Left lung (tissue), 10 donors: Measurements from ENCODE around the gene MYH16. TPM values are rescaled to one million over a fixed set of nuclear protein-coding genes. Genes with fewer than 3 reads are reported as not detected.
A peak's percentile ranks its signal among the peaks of the same experiment; 100 is the strongest.
"Not testable (repeated sequence)": the region's sequence is repeated elsewhere in the genome, so short reads cannot be mapped to it uniquely, and the experiment has no call there.

Experiments
- ATAC-seq: fragments of 200-7000 bp; cut with Tn5 transposase; one replicate; pipeline ENCODE4 v1.9.1; 2020; ENCODE audit warnings: moderate library complexity
- DNase-seq, 4 donors: peaks; one replicate each; pipeline ENCODE4 v3.0.0-alpha.2; 2013 to 2020
- H3K27ac ChIP-seq, 2 donors: fragments of 200-600 bp; sonication (generic) in 1 of 2; one replicate each; pipeline versions ENCODE4 v1.5.0 to v1.8.0; 2020 to 2021
- H3K27me3 ChIP-seq, 2 donors: fragments of 200-600 bp; sonication (generic) in 1 of 2; one replicate each; pipeline versions ENCODE4 v1.5.0 to v1.8.0; 2020 to 2021
- H3K36me3 ChIP-seq, 2 donors: fragments of 200-600 bp; sonication (generic) in 1 of 2; one replicate each; pipeline versions ENCODE4 v1.5.0 to v1.8.0; 2020 to 2021
- H3K4me1 ChIP-seq, 2 donors: fragments of 200-600 bp; one replicate each; pipeline ENCODE4 v1.8.0; 2021
- H3K4me3 ChIP-seq, 2 donors: fragments of 200-600 bp; sonication (generic) in 1 of 2; one replicate each; pipeline versions ENCODE4 v1.5.0 to v1.8.0; 2020 to 2021; ENCODE audit warnings: mild to moderate bottlenecking in 1 of 2
- H3K9me3 ChIP-seq, 2 donors: fragments of 200-600 bp; sonication (generic) in 1 of 2; one replicate each; pipeline versions ENCODE4 v1.5.0 to v1.8.0; 2020 to 2021
- intact Hi-C, 2 donors: fragments of 100-400 bp; cut with DNase I; formaldehyde crosslinking; loops; one replicate each; pipeline versions ENCODE4 v1.11.2 to v1.14.2; 2022
- polyA plus RNA-seq, 6 donors: library from polyadenylated mRNA; unstranded; fragments of 120-200 nt; gene quantifications; one replicate each; pipeline ENCODE4 v1.2.1, GENCODE V29; 2013; ENCODE audit not compliant: insufficient read length in 6 of 6
- total RNA-seq, 2 donors: library from RNA; stranded (reverse); fragmentation: NEBNext Ultra II Directional; extraction: Animal tissue kit (Norgen Biotek cat#: 25700); gene quantifications; one replicate each; pipeline ENCODE4 v1.2.1, GENCODE V29; 2021
- TF ChIP-seq, protein P1 (sequence below), 2 donors: fragments of 200-600 bp; sonication (generic) in 1 of 2; IDR thresholded peaks; one replicate each; pipeline versions ENCODE4 v1.5.0 to v1.8.0; 2021; ENCODE audit warnings: antibody characterized with exemption in 2 of 2
- donor health status: DM: no; HTN: yes; CAD: no.
- donor health status: DM: no; HTN: no; CAD: no.

The MYH16 gene
- total and polyA plus RNA-seq, 8 donors = 0.04 to 0.49 (median 0.24) TPM; not detected in 4

DNA sequence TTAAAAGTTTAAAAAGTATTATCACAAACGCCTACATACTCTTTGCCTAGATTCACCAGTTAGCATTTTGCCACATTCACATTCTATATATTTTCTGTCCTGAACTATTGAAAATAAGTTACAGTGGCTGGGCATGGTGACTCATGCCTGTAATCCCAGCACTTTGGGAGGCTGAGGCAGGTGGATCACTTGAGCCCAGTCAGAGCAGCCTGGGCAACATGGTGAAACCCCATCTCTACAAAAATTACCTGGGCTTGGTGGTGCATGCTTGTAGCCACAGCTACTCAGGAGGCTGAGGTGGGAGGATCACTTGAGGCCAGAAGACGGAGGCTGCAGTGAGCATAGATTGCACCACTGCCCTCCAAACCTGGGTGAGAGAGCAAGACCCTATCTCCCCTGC, 58.4 kb downstream of the MYH16 start:
- Histone ChIP-seq H3K4me1 (peaks cover 24 to 59% of the 10 kb centered on the region in 2 donors), H3K27ac (peak overlapping the region in 1 of 2 donors; percentile 78), H3K36me3 (peaks cover 0 to 33% of the 10 kb centered on the region in 2 donors), H3K27me3 (no peaks in the 10 kb centered on the region), H3K9me3 (no peaks in the 10 kb centered on the region), H3K4me3 (no peak overlapping the region)
- DNase-seq = no peak
- no peak for ATAC-seq
- intact Hi-C loops = no loop called here
- TF ChIP-seq, protein P1, sequence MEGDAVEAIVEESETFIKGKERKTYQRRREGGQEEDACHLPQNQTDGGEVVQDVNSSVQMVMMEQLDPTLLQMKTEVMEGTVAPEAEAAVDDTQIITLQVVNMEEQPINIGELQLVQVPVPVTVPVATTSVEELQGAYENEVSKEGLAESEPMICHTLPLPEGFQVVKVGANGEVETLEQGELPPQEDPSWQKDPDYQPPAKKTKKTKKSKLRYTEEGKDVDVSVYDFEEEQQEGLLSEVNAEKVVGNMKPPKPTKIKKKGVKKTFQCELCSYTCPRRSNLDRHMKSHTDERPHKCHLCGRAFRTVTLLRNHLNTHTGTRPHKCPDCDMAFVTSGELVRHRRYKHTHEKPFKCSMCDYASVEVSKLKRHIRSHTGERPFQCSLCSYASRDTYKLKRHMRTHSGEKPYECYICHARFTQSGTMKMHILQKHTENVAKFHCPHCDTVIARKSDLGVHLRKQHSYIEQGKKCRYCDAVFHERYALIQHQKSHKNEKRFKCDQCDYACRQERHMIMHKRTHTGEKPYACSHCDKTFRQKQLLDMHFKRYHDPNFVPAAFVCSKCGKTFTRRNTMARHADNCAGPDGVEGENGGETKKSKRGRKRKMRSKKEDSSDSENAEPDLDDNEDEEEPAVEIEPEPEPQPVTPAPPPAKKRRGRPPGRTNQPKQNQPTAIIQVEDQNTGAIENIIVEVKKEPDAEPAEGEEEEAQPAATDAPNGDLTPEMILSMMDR (IDR thresholded peaks at IDR 0.05) = no peak

DNA sequence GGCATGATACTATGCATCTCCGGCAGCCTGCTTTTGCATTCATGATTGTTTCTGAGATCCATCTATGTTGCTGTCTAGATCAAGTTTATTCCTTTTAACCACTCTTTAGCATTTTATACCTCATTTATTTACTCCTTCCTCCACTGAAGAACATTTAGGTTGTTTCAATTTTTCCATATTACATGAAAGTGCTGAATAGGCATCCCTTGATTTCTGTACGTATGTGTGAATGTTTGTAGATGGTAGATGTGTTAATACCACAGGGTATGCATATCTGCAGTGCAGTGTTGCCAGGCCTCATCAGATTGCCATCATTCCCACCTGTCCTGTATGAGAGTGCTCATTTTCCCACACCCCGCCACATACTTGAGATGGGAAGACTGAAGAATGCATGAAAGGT, 67.0 kb downstream of the MYH16 start:
- ATAC-seq (no peak), DNase-seq (no peak)
- Histone ChIP-seq H3K9me3 (no peaks in the 10 kb centered on the region), H3K36me3 (peaks cover 0 to 100% of the 10 kb centered on the region in 2 donors), H3K4me1 (no peaks in the 10 kb centered on the region), H3K27ac (no peak overlapping the region), H3K4me3 (no peak overlapping the region), H3K27me3 (no peaks in the 10 kb centered on the region)
- TF ChIP-seq, protein P1 (IDR thresholded peaks at IDR 0.05) = no peak
- intact Hi-C loops = no loop called here

DNA sequence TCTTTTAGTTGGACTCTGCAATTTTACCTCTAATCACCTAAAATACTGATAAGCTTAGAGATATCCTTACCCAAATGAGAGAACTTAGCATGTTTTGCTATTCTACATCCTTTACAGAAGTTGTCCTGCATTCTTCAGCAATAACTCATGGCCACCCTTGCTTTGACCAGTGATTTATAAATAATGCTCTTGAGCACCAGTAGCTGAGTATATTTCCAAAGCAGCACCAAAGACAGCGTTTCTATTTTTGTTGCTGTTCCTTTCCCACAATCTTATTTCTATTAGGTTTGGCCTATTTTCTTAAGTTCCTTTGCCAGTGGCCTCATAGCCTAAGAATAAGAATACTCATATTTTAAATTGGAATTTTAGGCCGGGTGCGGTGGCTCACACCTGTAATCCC, 68.0 kb downstream of the MYH16 start:
- Histone ChIP-seq H3K27me3 (no peaks in the 10 kb centered on the region), H3K36me3 (peaks cover 1 to 100% of the 10 kb centered on the region in 2 donors), H3K4me3 (no peak overlapping the region), H3K9me3 (no peaks in the 10 kb centered on the region), H3K4me1 (no peaks in the 10 kb centered on the region), H3K27ac (no peak overlapping the region)
- TF ChIP-seq, protein P1 (IDR thresholded peaks at IDR 0.05) = no peak
- ATAC-seq (no peak), DNase-seq (no peak)
- intact Hi-C loops = no loop called here

DNA sequence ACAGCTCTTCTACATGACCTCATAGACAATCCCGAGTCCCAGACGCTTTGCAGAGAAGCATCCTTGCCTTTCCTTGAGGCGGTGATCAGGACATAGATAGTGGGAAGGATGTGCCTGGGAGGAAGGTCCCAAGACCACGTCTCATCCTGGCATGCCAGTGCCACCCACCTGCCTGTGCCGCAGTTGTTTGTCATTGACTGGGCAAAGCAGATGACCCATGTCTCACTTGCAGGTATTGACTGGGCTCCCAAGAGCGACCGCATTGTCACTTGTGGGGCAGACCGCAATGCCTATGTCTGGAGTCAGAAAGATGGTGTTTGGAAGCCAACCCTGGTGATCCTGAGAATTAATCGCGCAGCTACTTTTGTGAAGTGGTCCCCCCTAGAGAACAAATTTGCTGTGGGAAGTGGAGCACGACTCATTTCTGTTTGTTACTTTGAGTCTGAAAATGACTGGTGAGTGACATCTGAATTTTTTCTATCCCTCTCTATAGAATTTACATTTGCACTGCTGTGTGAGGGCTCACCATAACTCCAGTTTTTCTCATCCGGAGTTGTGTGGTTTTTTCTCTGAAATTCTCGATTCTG, 71.5 kb downstream of the MYH16 start:
- TF ChIP-seq, protein P1 (IDR thresholded peaks at IDR 0.05) = no peak
- no peak for ATAC-seq
- Histone ChIP-seq H3K27ac (no peak overlapping the region), H3K9me3 (no peaks in the 10 kb centered on the region), H3K27me3 (no peaks in the 10 kb centered on the region), H3K4me1 (no peaks in the 10 kb centered on the region), H3K4me3 (no peak overlapping the region), H3K36me3 (peaks cover 11 to 100% of the 10 kb centered on the region in 2 donors)
- no peak for DNase-seq
- intact Hi-C loops = no loop called here

DNA sequence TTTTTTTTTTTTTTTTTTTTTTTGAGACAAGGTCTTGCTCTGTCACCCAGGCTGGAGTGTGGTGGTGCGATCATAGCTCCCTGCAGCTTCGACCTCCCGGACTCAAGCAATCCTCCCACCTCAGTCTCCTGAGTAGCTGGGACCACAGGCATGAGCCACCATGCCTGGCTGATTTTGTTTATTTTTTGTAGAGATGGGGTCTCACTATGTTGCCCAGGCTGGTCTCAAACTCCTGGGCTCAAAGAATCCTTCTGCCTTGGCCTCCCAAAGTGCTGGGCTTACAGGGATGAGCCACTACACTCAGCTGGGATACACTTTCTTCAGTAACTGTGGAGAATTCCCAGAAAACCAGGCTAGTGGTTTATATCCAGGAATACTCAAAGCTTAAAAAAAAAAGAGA, 78.0 kb downstream of the MYH16 start:
- H3K4me1 ChIP-seq, H3K27me3 ChIP-seq, ATAC-seq, intact Hi-C loops, H3K4me3 ChIP-seq, H3K27ac ChIP-seq, H3K9me3 ChIP-seq, DNase-seq: not testable (repeated sequence)
- peaks cover 10 to 100% of the 10 kb centered on the region in 2 donors for H3K36me3 ChIP-seq

GRCh38 chr7:99352247-99352646, 79.6 kb downstream of the MYH16 start:
- no peak overlapping the region for H3K27ac ChIP-seq
- DNase-seq = no peak
- no peaks in the 10 kb centered on the region for H3K9me3 ChIP-seq
- intact Hi-C loops = no loop called here
- no peaks in the 10 kb centered on the region for H3K4me1 ChIP-seq
- no peak for ATAC-seq
- H3K4me3 ChIP-seq = no peak overlapping the region
- no peaks in the 10 kb centered on the region for H3K27me3 ChIP-seq
- H3K36me3 ChIP-seq = peaks cover 5 to 100% of the 10 kb centered on the region in 2 donors
- TF ChIP-seq, protein P1 (IDR thresholded peaks at IDR 0.05) = no peak
